Measurements from ENCODE around the gene TRAPPC3.

TRAPPC3 gene

DNA sequence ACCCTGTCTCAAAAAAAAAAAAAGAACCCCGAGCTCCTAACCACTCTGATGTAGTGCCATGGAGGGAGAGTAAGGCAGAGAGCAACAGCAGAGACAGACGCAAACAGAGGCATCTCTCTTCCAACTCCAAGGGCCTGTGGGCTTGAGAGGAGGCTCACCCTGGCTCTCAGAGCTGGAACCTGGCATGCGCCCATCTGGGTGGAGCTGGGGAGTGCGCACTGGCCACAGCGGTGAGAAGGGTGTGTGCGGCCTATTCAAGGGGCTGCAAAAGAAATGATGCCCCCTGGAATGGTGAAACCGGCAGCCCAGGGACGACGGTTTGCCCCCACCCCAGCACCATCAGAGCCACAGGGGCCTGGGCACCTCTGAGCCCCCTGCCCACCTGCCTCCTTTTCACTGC, 41.9 kb downstream of the TRAPPC3 start:
- TF ChIP-seq, protein P1, sequence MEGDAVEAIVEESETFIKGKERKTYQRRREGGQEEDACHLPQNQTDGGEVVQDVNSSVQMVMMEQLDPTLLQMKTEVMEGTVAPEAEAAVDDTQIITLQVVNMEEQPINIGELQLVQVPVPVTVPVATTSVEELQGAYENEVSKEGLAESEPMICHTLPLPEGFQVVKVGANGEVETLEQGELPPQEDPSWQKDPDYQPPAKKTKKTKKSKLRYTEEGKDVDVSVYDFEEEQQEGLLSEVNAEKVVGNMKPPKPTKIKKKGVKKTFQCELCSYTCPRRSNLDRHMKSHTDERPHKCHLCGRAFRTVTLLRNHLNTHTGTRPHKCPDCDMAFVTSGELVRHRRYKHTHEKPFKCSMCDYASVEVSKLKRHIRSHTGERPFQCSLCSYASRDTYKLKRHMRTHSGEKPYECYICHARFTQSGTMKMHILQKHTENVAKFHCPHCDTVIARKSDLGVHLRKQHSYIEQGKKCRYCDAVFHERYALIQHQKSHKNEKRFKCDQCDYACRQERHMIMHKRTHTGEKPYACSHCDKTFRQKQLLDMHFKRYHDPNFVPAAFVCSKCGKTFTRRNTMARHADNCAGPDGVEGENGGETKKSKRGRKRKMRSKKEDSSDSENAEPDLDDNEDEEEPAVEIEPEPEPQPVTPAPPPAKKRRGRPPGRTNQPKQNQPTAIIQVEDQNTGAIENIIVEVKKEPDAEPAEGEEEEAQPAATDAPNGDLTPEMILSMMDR (IDR thresholded peaks at IDR 0.05; ENCODE audit: extremely low read depth, insufficient read depth, missing control alignments) = no peak
- DNase-seq (ENCODE audit: low spot score) = no peak
- in situ Hi-C loops (cut with MboI; ENCODE audit: low pct_unique_long_range_greater_than_20kb, low sequenced_read_pairs, unreplicated experiment) = no loop called here

DNA sequence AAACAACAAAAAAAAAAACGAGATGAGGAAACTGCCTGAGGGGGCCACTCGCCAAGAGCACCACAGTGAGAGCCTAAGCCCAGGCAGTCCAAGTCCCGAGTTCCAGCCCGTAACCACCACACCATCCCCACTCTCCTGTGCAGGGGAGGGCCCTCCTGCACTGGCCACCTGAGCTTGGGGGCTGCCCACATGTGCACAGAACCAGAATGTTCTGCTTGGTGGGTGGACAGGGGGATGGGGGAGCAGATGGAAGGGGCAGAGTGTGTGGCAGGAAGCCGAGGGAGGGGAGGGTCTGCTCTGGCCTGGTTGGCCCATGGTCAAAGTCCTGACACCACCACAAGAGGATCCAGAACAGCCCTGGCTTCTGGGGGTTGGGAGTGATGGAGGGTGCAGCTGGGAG, 43.0 kb downstream of the TRAPPC3 start:
- in situ Hi-C loops (cut with MboI; ENCODE audit: low pct_unique_long_range_greater_than_20kb, low sequenced_read_pairs, unreplicated experiment) = no loop called here
- TF ChIP-seq, protein P1 (IDR thresholded peaks at IDR 0.05; ENCODE audit: extremely low read depth, insufficient read depth, missing control alignments) = no peak
- no peak for DNase-seq (ENCODE audit: low spot score)

DNA sequence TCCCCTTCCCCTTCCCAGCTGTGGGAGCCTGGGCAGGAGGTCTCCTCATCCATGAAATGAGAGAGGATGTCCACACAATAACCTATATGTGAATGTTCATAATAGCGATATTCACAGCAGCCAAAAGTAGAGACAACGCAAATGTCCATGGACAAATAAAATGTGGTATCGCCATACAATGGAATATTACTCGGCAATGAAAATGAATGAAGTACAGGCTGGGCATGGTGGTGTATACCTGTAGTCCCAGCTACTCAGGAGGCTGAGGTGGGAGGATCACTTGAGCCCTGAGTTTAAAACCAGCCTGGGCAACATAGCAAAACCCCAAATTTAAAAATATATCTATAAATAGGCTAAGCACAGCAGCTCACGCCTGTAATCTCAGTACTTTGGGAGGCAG, 47.7 kb downstream of the TRAPPC3 start:
- TF ChIP-seq, protein P1 (IDR thresholded peaks at IDR 0.05; ENCODE audit: extremely low read depth, insufficient read depth, missing control alignments) = no peak
- DNase-seq (ENCODE audit: low spot score) = no peak
- in situ Hi-C loops (cut with MboI; ENCODE audit: low pct_unique_long_range_greater_than_20kb, low sequenced_read_pairs, unreplicated experiment) = no loop called here

DNA sequence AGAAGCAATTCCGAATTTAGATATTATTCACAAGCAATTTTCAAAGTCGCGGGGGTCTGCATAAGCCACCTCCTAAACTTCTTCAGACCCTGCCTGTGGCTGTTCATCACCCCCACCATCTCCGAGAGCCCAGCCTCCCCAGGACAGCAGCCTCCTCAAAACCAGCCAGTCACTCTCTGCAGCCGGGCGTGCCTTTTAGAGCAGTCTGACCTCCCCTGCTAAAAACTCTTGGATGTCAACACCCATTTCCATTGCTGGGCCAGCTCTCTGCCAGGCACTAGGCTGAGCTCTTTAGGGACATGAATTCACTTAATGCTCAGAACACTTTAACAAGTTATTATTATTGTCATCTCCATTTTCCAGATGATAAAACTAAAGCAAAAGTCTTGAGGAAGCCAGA, 48.9 kb downstream of the TRAPPC3 start:
- in situ Hi-C loops (cut with MboI; ENCODE audit: low pct_unique_long_range_greater_than_20kb, low sequenced_read_pairs, unreplicated experiment) = no loop called here
- DNase-seq (ENCODE audit: low spot score) = no peak
- TF ChIP-seq, protein P1 (IDR thresholded peaks at IDR 0.05; ENCODE audit: extremely low read depth, insufficient read depth, missing control alignments) = no peak

DNA sequence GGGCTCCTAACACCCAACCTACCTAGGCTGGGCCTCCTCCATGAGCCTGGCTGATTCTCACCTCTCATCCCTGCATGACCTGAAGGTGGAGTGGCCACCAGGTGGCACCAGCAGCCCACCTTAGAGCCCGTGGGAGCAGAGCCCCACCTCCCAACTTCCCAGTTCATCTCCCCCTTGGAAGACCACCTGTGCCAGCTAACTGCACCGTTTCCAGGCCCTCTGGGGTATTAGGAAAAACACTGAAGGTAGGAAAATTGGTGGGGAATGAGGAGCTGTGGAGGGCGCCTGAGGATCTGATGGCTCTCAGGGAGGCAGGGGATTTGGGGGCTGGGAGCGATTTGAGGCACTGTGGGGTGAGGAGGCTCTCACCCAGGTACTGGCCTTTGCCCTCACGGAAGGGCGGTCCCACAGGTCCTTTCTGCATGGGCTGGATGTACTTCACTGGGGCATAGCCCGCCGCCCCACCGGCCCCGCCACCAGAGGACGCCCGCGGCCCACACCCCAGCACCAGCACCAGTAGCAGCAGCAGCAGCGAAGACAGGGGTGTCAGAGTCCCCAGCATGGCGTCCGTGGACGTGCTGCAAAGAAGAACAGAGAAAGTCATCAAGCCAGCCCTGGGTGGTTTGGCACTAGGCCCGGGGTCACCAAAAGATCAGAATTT, 49.5 kb downstream of the TRAPPC3 start:
- TF ChIP-seq, protein P1 (IDR thresholded peaks at IDR 0.05; ENCODE audit: extremely low read depth, insufficient read depth, missing control alignments) = peak; percentile 92
- DNase-seq (ENCODE audit: low spot score) = peak; percentile 91
- in situ Hi-C loops (cut with MboI; ENCODE audit: low pct_unique_long_range_greater_than_20kb, low sequenced_read_pairs, unreplicated experiment) = loop anchor here (10.0 kb wide), 1 partner anchor 85 kb away; no protein-coding TSS in a partner anchor

DNA sequence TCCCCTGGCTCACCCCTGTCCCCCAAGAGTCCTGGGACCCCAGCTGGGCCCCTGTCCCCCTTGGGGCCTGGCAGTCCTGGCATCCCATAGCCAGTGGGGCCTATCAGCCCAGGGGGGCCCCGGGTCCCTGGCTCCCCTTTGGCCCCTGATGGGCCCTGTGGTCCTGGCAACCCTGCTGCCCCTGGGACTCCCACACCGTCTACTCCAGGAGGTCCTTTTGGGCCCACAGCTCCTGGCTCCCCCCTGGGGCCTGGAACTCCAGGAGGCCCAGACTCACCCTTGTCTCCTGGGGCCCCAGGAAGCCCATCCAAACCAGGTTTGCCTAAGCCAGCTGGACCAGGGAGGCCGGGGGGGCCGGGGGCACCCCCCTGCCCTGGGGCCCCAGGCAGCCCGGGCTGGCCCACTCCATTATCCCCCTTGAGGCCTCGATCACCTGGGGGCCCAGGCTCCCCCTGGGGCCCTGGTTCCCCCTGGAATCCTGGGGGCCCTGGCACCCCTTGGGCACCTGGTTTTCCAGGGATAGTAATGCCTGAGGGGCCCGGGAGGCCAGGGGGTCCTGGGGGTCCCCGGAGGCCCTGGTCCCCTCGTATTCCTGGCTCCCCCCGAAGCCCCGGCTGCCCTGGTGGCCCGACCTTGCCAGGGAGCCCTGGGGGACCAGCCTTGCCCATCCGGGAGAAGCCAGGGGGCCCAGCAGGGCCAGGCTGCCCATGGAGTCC, 50.5 kb downstream of the TRAPPC3 start:
- in situ Hi-C loops (cut with MboI; ENCODE audit: low pct_unique_long_range_greater_than_20kb, low sequenced_read_pairs, unreplicated experiment) = loop anchor here (10.0 kb wide), 1 partner anchor 86 kb away; no protein-coding TSS in a partner anchor
- TF ChIP-seq, protein P1 (IDR thresholded peaks at IDR 0.05; ENCODE audit: extremely low read depth, insufficient read depth, missing control alignments) = no peak
- no peak for DNase-seq (ENCODE audit: low spot score)
